Ishikawa (cell line): ENCODE data around the gene OR4L1.

Experiments used
- CEBPB ChIP-seq: IDR thresholded peaks from 2 replicates; pipeline ENCODE4 v1.6.1; 2012
- CREB1 ChIP-seq: IDR thresholded peaks from 2 replicates; pipeline ENCODE4 v1.6.1; 2012; ENCODE audit warnings: low read depth
- EGR1 ChIP-seq: IDR thresholded peaks from 2 replicates; pipeline ENCODE4 v1.6.1; 2012
- EP300 ChIP-seq: IDR thresholded peaks from 2 replicates; pipeline ENCODE4 v1.6.1; 2012; ENCODE audit warnings: borderline replicate concordance
- FOXM1 ChIP-seq: IDR thresholded peaks from 2 replicates; pipeline ENCODE4 v1.6.1; 2012; ENCODE audit warnings: low read depth, borderline replicate concordance
- NFIC ChIP-seq: IDR thresholded peaks from 2 replicates; pipeline ENCODE4 v1.6.1; 2012
- RAD21 ChIP-seq: IDR thresholded peaks from 2 replicates; pipeline ENCODE4 v1.6.1; 2012; ENCODE audit warnings: low read depth
- TAF1 ChIP-seq: IDR thresholded peaks from 2 replicates; pipeline ENCODE4 v1.6.1; 2012; ENCODE audit warnings: low read depth, mild to moderate bottlenecking
- TCF12 ChIP-seq: IDR thresholded peaks from 2 replicates; pipeline ENCODE4 v1.6.1; 2012; ENCODE audit warnings: low read depth
- TEAD4 ChIP-seq: IDR thresholded peaks from 2 replicates; pipeline ENCODE4 v1.6.1; 2012
- YY1 ChIP-seq: IDR thresholded peaks from 2 replicates; pipeline ENCODE4 v1.6.1; 2012; ENCODE audit warnings: low read depth
- ZBTB7A ChIP-seq: IDR thresholded peaks from 2 replicates; pipeline ENCODE4 v1.6.1; 2012; ENCODE audit warnings: low read depth
- TF ChIP-seq, protein P1 (sequence below): IDR thresholded peaks from 2 replicates; pipeline ENCODE4 v1.6.1; 2012
- TF ChIP-seq, protein P2 (sequence below): IDR thresholded peaks from 2 replicates; pipeline ENCODE4 v1.6.1; 2012
- TF ChIP-seq, protein P3 (sequence below): IDR thresholded peaks from 2 replicates; pipeline ENCODE4 v1.6.1; 2012; ENCODE audit warnings: low read depth, mild to moderate bottlenecking

OR4L1 gene

GRCh38 chr14:20035938-20036337, 23.9 kb upstream of the OR4L1 start, which contains the start of gene OR4K13:
TSS of gene OR4K13 (minus strand) at chr14:20036038. CDS start at chr14:20034758, 1,280 bp downstream.
- no peak for TF ChIP-seq TAF1
- TF ChIP-seq, protein P1, sequence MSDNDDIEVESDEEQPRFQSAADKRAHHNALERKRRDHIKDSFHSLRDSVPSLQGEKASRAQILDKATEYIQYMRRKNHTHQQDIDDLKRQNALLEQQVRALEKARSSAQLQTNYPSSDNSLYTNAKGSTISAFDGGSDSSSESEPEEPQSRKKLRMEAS, result no peak
- no peak for TF ChIP-seq EP300
- TF ChIP-seq, protein P2, sequence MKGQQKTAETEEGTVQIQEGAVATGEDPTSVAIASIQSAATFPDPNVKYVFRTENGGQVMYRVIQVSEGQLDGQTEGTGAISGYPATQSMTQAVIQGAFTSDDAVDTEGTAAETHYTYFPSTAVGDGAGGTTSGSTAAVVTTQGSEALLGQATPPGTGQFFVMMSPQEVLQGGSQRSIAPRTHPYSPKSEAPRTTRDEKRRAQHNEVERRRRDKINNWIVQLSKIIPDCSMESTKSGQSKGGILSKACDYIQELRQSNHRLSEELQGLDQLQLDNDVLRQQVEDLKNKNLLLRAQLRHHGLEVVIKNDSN, result no peak
- no peak for TF ChIP-seq ZBTB7A
- TF ChIP-seq RAD21, result no peak

- TF ChIP-seq ZBTB7A (no peak), YY1 (no peak)
Measured at GRCh38 chr14:20044243-20044642, 15.6 kb upstream of the OR4L1 start.

GRCh38 chr14:20048202-20048601, 11.6 kb upstream of the OR4L1 start:
- no peak for TF ChIP-seq YY1
- TF ChIP-seq RAD21, result no peak

GRCh38 chr14:20092050-20092449, 32.2 kb downstream of the OR4L1 start:
- TF ChIP-seq TCF12, result no peak
- TF ChIP-seq EP300, result no peak
- TF ChIP-seq CREB1, result no peak
- no peak for TF ChIP-seq TAF1
- TF ChIP-seq, protein P2, result no peak
- TF ChIP-seq NFIC, result no peak
- TF ChIP-seq YY1, result no peak
- TF ChIP-seq, protein P1, result no peak
- TF ChIP-seq, protein P3, sequence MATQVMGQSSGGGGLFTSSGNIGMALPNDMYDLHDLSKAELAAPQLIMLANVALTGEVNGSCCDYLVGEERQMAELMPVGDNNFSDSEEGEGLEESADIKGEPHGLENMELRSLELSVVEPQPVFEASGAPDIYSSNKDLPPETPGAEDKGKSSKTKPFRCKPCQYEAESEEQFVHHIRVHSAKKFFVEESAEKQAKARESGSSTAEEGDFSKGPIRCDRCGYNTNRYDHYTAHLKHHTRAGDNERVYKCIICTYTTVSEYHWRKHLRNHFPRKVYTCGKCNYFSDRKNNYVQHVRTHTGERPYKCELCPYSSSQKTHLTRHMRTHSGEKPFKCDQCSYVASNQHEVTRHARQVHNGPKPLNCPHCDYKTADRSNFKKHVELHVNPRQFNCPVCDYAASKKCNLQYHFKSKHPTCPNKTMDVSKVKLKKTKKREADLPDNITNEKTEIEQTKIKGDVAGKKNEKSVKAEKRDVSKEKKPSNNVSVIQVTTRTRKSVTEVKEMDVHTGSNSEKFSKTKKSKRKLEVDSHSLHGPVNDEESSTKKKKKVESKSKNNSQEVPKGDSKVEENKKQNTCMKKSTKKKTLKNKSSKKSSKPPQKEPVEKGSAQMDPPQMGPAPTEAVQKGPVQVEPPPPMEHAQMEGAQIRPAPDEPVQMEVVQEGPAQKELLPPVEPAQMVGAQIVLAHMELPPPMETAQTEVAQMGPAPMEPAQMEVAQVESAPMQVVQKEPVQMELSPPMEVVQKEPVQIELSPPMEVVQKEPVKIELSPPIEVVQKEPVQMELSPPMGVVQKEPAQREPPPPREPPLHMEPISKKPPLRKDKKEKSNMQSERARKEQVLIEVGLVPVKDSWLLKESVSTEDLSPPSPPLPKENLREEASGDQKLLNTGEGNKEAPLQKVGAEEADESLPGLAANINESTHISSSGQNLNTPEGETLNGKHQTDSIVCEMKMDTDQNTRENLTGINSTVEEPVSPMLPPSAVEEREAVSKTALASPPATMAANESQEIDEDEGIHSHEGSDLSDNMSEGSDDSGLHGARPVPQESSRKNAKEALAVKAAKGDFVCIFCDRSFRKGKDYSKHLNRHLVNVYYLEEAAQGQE, result no peak
- TF ChIP-seq EGR1, result no peak
- TF ChIP-seq CEBPB, result no peak
- TF ChIP-seq FOXM1, result no peak
- no peak for TF ChIP-seq RAD21
- TF ChIP-seq TEAD4, result no peak
- TF ChIP-seq ZBTB7A, result no peak

GRCh38 chr14:20093442-20093841, 33.6 kb downstream of the OR4L1 start:
- TF ChIP-seq NFIC (no peak), EGR1 (no peak), RAD21 (no peak), TAF1 (no peak), TEAD4 (no peak), TCF12 (no peak), CREB1 (no peak), CEBPB (no peak), EP300 (no peak), YY1 (no peak), FOXM1 (no peak), ZBTB7A (no peak)
- TF ChIP-seq, protein P2, result no peak
- TF ChIP-seq, protein P1, result no peak
- TF ChIP-seq, protein P3, result no peak

GRCh38 chr14:20110438-20110837, 50.6 kb downstream of the OR4L1 start, which contains the start of gene OR4K17:
TSS of gene OR4K17 (plus strand) at chr14:20110739. CDS start at chr14:20117500, 6,761 bp downstream.
- TF ChIP-seq TEAD4 (no peak), RAD21 (no peak), CREB1 (no peak), CEBPB (no peak), ZBTB7A (no peak), EGR1 (no peak), NFIC (no peak), YY1 (no peak), TAF1 (no peak), EP300 (no peak), TCF12 (no peak)
- TF ChIP-seq, protein P2, result no peak
